ENCODE results near the gene WDR5B. TPM values are rescaled to one million over a fixed set of nuclear protein-coding genes. Genes with fewer than 3 reads are reported as not detected.

The WDR5B gene
- total and polyA plus RNA-seq, 2 donors (not counting 3 experiments of a cell fraction or from before 2014, with no cell fraction given) = 1.8 to 3.7 TPM

- POLR2A ChIA-PET = no interaction called here
- no peak overlapping the region for H3K9ac ChIP-seq (replicated peaks; ENCODE audit: extremely low read depth, insufficient read depth, low read length)
- no peaks in the 10 kb centered on the region for H4K20me1 ChIP-seq (replicated peaks; ENCODE audit: control insufficient read depth, extremely low read depth, insufficient read depth, low read length)
- H3K9me1 ChIP-seq (replicated peaks; ENCODE audit: control insufficient read depth, extremely low read depth, insufficient read depth, low read length) = no peaks in the 10 kb centered on the region
- H3K4me1 ChIP-seq (ENCODE audit: control insufficient read depth, extremely low read depth, insufficient read depth, low read length) = peaks cover 4% of the 10 kb centered on the region
- H3K79me2 ChIP-seq (ENCODE audit: control insufficient read depth, insufficient read depth, low read length) = no peaks in the 10 kb centered on the region
- dilution Hi-C loops (cut with MboI; ENCODE audit: extremely low pct_ligation_motif_present, low sequenced_read_pairs) (no loop called here), intact Hi-C loops (cut with micrococcal nuclease) (loop anchor here (5.0 to 10.0 kb wide), 2 partner anchors 168 to 861 kb away; partner anchors contain the start of genes DTX3L and PARP9)
- H3K27ac ChIP-seq (ENCODE audit: insufficient read depth, low read depth, low read length) = no peak overlapping the region
- no peak overlapping the region for H3K4me3 ChIP-seq (replicated peaks in 1 of 3; ENCODE audit: insufficient read depth in 1 of 3, low read depth in 1 of 3, low read length in 3 of 3)
- no peaks in the 10 kb centered on the region for H3K9me3 ChIP-seq (replicated peaks; ENCODE audit: control insufficient read depth, insufficient read depth, low read length)
- H3K4me2 ChIP-seq (ENCODE audit: insufficient read depth, low read length) = no peak overlapping the region
- no TSS peak for BruUV-seq (replicated peaks)
- CTCF ChIA-PET = interaction anchor here (1.2 to 5.4 kb wide), 8 partner anchors 10 to 848 kb away, joined by 4 to 120 read pairs (median 16); partner anchors contain the start of genes FAM162A, MIX23, PARP14 and POLQ
- H3K27me3 ChIP-seq (ENCODE audit: control insufficient read depth in 2 of 2, insufficient read depth in 2 of 2, low read length in 2 of 2) = no peaks in the 10 kb centered on the region
- TF ChIP-seq JUN (IDR thresholded peaks at IDR 0.05; ENCODE audit: borderline replicate concordance, insufficient read depth, insufficient read length, low read depth) (no peak), POLR2AphosphoS5 (IDR thresholded peaks at IDR 0.05; ENCODE audit: insufficient read depth, low read depth, low read length) (no peak), MYC (IDR thresholded peaks at IDR 0.05; ENCODE audit: low read depth, low read length) (no peak), GATA2 (IDR thresholded peaks at IDR 0.05; ENCODE audit: insufficient read depth, insufficient read length, low read depth, low read length) (no peak), EZH2 (IDR thresholded peaks at IDR 0.05; ENCODE audit: borderline replicate concordance, low read depth, low read length, severe bottlenecking) (no peak), FOS (IDR thresholded peaks at IDR 0.05; ENCODE audit: borderline replicate concordance, insufficient read depth, low read length) (no peak), POLR2A (IDR thresholded peaks at IDR 0.05; ENCODE audit: low read depth, low read length) (no peak)
- TF ChIP-seq, protein P1, sequence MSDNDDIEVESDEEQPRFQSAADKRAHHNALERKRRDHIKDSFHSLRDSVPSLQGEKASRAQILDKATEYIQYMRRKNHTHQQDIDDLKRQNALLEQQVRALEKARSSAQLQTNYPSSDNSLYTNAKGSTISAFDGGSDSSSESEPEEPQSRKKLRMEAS (IDR thresholded peaks at IDR 0.05; ENCODE audit: insufficient read depth, insufficient read length) = no peak
- TF ChIP-seq, protein P2, sequence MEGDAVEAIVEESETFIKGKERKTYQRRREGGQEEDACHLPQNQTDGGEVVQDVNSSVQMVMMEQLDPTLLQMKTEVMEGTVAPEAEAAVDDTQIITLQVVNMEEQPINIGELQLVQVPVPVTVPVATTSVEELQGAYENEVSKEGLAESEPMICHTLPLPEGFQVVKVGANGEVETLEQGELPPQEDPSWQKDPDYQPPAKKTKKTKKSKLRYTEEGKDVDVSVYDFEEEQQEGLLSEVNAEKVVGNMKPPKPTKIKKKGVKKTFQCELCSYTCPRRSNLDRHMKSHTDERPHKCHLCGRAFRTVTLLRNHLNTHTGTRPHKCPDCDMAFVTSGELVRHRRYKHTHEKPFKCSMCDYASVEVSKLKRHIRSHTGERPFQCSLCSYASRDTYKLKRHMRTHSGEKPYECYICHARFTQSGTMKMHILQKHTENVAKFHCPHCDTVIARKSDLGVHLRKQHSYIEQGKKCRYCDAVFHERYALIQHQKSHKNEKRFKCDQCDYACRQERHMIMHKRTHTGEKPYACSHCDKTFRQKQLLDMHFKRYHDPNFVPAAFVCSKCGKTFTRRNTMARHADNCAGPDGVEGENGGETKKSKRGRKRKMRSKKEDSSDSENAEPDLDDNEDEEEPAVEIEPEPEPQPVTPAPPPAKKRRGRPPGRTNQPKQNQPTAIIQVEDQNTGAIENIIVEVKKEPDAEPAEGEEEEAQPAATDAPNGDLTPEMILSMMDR (IDR thresholded peaks at IDR 0.05; ENCODE audit: extremely low read depth in 1 of 2, insufficient read depth in 1 of 2, low read depth in 1 of 2, low read length in 2 of 2) = no peak
- H2AFZ ChIP-seq (ENCODE audit: low read depth, low read length) = no peak overlapping the region
- H3K36me3 ChIP-seq (ENCODE audit: control insufficient read depth in 2 of 2, extremely low read depth in 1 of 2, insufficient read depth in 2 of 2, low read length in 2 of 2) = no peaks in the 10 kb centered on the region
- no peak for DNase-seq (ENCODE audit: low read depth, low spot score)
- FAIRE-seq = no peak
Measured at GRCh38 chr3:122394173-122394572, 21.7 kb downstream of the WDR5B start.

Measured in endothelial cell of umbilical vein (primary cell).